Superior temporal gyrus (tissue), 1 donor: ENCODE results near the gene ABCC8.

Experiments
- DNase-seq: peaks from one replicate; pipeline ENCODE4 v3.0.0-alpha.2; 2016; ENCODE audit errors: extremely low spot score

The ABCC8 gene

DNA sequence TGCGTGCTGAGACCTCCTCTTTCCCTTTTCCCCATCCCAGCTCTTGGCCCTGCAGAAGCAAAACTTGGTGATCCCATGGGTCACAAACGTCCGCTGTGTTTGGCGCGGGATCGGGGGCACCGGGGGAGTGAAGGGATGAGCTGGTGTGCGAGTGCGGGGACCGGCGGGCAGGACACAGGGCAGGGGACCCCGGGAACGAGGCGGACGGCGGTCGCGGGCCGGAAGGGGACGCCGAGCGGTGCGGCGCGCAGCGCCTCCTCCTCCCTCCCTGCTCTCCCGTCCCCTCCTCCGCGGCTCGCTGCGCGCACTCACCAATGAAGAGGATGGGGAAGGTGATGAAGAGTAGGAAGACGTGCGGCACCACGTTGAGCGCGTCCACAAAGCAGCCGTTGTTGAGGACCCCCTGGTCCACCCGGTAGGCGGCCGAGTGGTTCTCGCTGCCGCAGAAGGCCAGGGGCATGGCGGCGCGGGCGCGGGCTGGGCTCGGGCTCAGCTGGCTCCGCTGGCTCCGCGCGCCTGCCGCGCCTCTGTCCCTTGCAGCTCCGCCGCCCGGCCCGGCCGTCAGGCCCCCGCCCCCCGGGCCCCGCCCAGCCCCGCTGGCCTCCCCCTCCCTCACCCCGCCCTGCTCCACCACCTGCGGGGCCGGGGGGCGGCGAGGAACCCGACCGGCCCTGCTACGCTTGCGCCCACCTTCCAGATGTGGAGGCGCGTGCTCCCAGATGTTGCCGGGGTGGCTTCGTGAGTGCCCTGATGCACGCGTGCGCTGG is at the start of gene ABCC8:
TSS of gene ABCC8 (minus strand) at position 529 of the 767 bp plus-strand sequence. CDS start at position 460, 69 bp downstream.
- no peak for DNase-seq

DNA sequence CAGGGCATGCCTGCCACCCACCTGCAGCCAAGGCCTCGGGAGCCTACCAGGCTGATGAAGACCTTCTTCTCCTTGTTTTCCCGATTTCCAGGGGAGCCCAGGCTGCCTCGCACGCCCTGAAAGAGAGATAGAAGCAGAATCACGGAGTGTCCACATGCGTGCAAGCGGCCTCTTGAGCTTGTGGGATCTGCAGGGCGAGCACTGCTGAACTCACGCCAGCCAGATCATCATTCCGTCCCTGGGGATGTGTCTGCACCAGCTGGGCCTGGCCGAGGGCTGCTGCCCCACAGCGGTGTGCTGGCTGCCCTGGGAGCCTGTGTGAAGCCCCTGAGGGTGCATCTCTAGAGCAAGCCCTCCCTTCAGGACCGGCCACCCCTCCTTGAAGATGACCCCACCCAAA is 49.7 kb upstream of the ABCC8 start:
- no peak for DNase-seq

DNA sequence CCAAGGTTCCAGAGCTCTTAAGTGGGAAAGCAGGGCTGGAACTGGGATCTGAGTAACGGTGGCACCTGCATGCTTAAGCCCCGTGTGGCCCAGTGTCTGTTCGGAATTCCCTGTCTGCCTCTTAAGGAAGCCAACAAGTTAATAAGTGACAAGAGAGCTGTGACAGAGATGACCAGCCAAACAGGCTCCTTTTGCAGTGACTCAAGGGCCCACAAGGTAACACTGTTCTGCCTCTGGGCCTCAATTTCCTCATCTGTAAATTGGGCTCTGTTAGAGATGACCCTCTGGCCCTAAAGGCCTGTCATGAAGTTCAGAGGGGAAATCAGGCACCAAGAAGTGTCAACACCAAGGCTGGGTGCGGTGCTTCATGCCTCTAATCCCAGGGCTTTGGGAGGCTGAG is 48.9 kb upstream of the ABCC8 start:
- DNase-seq = no peak

DNA sequence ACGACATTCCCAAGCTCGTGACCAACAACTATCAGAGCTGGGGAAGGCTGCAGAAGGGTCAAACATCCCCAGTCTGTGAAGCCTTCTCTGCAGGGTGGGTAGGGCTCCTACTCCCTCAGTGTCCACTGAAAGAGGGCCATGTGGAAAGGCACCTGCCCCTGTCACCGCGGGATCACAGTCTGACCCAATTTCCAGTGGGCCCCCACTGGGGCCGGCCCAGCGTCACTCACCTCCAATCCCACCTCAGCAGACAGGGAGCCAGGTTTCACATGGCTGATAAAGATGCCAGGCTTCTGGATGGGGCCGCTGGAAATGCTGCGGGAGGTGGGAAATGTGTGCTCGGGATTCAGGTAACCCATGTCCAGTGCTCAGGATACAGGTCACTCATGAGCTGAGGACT is 47.6 kb upstream of the ABCC8 start:
- no peak for DNase-seq

DNA sequence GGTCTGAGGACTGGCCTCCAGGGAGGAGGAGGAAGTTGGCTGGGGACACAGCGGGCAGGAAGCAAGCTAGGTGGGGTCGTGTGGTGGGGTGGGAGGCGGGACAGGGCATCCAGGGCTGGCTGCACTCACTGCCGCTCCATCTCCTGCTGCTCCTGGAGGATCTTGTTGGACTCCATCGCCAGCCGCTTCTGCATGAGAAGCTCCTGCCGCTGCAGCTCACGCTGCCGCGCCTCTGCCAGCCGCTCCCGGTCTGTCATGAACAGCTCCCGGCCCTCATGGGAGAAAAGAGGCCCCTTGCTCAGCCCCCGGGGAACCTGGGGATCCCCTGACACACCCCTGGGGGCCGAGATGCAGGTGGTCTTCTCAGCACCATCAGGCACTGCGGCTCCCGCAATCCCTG is 46.0 kb upstream of the ABCC8 start:
- DNase-seq = no peak

DNA sequence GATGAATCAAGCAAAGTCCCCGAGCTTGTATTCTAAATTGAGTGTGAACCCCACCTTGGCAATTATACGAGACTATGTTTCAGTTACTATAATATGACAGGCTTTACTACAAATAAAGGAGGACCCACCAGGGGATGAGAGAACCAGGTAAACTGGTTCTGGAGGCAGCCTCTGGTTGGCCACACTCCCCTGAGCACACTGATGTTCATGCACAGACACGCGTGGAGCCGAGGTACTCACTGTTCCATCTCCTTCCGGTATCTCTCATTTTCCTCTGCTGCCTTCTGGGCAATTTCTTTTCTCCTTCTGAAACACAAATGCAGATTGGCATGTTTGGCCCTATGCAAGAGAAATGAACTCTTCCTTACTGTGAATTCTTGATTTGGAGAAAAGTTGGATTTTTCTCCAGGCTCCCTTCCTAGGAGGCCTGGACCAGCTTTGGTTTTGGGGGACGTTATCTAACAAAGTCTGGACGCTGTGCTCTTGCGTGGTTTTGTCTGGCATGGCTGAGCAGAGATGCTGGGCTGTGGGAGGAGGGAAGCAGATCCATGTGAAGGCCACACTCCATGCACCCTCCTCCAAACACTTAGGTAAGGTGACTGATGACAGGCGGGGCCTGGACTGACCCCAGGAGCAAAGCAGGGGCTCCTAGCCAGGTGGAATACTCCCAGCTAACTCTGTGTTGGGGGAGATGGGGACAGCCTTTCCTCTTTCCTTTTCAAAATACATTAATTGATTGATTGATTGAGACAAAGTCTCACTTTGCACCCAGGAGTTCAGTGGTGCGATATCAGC is 44.7 kb upstream of the ABCC8 start:
- no peak for DNase-seq

DNA sequence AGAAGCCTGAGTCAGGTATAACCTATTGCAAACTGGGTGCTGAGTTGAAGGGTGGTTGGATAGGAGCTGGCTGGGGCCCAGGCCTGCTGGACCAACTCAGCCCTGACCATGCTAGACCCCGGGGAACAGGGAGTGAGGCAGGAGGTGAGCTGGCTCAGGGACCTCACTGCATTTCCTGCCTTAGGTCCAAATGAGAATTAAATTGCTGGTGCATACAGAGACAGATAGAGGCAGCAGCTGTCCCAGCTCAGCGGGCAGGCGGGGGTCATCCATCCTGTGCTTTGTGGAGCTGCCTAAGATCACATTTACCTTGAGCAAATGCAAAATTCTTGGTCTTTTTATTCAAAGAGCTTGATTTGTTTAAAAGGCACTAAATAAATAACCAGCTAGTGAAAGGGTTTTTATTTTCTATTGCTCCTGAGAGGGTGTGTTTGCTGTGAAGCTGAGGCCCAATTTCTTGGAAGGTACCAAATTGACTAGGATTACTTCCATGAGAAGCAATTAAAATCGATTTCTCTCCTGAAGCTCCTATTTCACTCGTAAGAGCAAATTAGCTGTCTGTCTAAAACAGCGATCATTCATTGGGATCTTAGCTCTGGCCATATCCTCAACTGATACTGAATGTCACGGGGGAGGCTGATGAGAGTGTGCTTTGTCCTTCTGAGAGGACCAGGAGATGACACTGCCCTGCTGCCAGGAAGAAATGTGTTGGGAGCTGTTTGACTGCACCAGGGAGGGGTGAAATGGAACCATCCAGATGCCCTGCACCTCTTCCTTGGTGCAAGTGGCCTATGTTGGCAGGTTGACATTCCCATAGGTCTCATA is 42.6 kb upstream of the ABCC8 start:
- DNase-seq = peak; percentile 75

DNA sequence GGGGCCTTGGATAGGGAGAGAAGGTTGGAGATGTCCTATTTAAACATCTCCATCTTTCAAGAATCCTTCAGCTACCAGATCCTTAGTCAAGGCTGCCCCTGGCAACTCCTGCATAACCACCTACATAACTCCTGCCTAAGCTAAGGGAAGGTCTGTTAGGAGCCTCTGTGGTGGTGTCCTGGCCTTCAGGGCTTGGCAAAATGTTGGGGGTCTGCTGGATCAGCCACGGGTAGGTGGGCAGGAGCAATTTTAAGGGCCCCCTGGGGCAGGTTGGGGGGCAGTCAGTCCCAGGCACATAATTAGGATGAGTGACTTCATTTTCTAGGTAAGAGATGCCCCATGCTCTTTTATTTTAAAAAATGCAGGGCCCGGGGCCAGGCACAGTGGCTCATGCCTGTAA is 41.7 kb upstream of the ABCC8 start:
- no peak for DNase-seq

DNA sequence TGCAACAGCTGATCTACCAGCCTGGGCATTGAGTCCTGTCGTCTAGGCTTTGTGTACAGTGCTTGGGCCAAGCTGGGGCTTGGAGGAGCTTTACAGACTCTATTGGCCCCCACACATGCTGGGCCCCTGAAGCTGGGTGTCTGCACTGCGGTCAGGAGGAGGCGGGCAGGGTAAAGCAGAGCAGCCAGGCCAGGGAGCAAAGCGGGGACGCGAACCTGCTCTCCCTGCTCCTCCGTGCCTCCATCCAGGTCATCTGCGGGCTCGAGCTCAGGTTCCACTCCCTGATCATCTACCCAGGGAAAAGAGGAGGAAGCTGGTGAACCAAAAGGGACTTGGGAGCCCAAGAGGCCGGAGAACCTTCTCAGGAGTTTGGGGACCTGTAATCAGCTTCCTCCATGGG is 40.5 kb upstream of the ABCC8 start:
- no peak for DNase-seq

DNA sequence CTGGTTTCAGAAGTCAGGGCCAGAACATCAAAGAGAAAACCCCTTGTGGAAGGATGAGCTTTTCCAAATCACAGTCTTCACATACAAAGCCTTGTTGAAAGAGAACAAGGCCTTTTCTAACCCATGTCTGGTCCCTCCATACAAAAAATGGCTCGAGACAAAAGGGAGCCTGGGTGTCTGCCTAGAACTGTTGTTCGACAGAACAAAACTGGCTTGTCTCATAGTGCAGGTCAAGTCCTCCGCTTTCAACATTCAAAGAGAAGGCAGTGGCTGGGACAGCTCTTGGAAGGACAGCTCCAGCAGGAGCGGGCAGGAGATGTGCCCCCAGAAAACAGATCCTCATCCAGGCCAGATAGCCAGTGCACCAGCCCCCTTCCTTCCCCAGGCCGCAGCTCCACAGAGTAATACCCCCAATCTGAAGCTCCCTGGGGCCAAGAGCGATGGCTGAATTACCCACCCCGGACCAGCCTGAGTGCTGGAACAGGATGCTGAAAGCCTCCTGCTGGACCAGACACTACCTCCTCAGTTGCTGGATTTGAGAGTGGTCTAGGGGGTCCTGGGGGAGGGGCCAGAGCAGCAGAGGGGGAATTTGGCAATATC is 40.0 kb upstream of the ABCC8 start:
- DNase-seq = peak; percentile 89

DNA sequence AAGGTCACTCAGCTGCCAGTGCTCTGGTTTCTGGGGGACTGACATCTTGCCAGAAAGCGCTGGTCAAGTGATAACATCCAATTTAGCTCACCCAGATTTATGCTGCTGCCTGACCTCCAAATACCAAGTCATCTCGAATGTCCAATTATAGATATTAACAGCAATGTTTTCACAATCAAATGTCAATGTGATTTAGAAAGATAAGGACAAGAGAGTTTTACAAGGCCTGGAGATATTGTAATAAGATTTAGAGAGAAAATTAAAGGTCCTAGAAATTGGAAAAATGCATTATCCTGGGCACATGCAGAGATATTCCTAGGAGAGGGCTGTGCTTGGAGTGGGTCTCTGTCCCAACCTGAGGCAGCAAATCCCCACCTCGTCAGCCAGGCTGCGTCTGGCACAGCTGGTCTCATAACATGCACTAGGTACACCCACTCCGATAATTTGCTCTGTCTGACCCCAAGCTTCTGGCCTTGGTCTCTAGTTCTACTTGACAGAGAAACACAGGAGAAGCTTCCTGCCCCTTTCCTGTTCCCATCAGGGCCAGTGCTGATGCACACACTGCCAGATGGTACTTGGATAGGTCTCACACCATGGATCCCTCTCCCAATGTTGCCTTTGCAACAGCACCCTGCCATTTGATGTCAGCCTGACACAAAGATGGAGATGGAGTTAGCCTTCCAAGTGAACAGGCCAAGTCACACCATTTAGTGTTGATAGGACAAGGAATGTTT is 39.0 kb upstream of the ABCC8 start:
- no peak for DNase-seq

DNA sequence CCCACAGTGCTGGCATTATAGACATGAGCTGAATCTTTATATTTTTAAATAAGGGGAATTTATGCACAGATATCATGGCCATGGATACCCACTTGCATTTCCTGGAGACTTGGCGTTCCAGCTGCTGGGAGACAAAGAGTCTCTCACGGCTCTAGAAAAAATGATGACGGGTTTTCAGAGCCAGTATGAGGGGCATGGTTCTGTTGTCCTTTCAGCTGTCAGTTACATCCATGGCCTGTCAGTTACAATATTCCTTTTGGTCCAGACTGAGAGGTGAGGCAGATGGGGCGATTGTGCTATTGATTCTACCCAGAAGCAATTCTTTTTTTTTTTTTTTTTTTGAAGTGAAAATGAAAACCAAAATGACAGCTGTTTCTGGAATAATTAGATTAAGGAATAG is 37.8 kb upstream of the ABCC8 start:
- no peak for DNase-seq

DNA sequence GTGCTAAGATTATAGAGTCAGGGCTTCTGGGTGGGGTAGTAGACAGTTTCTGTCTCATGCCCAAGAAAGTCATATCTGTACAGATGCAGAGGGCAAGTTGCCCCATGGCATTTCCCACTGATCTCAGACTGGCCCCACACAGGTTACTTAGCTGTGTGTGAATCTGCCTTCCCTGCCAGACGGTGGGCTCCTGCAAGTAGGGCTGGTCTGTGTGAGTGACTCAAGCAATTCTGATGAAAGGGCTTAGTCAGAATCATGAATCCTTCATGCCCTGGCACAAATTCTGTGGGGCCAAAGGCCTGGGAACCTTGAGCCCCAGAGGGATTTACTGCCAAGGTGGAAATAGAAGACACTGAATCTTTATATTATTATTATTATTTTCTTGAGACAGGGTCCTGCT is 37.2 kb upstream of the ABCC8 start:
- DNase-seq = no peak

DNA sequence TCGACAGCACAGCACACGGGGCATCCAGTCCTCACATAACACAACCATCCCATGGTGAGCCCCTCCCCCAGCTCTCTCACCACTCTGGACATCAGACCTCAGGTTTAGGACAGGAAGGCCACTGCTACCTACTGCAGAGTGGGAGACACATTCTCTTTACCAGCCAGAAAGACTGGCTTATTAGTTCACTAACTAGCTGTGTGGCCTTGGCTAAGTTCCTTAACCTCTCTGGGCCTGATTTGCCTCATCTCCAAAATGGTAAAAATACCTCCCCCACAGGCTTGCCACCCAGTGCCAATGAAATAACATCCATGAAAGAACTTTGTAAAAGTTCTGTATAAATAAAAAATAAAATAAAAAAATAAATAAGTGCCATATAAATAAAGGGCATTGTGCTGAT is 35.5 kb upstream of the ABCC8 start:
- DNase-seq = no peak

DNA sequence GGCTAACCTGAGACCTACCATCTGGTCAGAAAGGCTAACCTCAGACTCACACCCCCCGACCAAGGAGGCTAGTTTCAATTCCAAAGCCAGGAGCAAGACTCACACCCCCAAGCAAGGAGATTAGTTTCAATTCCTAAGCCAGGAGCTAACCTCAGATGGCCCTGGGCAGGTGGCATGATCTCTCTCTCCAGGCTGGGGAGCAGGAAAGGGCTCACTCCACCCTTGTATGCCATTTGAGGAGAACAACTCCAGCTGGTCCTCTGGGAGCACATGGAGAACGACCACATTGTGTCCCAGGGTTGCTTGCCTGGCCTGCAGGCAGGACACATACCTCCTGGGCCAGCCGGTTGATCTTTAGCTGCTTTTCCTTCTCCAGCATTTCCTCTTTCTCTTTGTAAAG is 34.9 kb upstream of the ABCC8 start:
- DNase-seq = no peak

DNA sequence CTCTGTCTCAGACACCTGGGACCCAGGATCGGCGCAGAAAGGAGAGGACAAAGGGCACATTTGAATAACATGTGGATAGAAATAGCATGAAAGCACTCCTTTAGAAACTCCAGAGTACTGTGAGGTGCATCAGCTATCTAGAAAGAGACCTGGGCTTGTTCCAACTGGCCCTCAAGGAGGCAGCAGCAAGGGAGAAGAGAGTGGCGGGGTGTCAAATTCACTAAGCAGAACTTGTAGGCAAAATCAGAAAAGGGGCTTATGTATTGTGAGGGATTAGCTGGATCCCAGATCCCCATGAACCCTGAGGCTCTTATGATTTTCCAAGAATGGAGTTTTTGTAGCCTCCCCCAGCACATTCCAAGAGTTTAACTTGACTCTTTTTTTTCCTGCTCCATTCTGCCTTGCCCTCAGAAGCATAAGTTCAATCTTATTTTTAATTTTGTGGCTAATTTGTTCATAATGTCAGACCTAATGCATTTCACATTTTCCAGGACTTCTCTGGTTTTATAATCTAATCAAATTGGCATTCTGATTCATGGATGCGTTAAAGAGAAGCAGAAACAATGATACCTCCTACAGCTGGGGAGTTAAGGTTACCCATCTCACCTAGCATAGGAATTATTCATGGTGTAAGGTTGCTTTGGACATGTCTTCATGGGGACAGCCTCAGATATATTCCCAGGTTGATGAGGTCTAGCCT is 34.0 kb upstream of the ABCC8 start:
- no peak for DNase-seq

DNA sequence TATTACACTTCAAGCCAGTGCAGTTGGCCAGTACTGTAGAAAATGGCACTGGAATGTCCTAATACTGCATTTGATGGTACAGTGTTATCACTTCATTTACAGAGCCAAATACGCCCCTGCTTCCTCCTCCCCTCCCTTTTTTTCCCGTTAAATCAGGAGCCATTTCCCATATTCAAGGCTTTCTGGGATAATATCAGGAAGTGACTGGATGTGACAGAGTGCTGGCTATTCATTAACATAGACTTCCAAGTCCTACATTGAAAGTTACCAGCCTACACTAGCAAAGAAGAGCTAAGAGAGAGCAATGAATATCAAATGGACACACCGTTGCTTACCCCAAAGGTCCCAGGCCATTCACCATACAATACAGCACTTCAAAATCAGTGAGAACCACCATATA is 32.1 kb upstream of the ABCC8 start:
- DNase-seq = no peak

DNA sequence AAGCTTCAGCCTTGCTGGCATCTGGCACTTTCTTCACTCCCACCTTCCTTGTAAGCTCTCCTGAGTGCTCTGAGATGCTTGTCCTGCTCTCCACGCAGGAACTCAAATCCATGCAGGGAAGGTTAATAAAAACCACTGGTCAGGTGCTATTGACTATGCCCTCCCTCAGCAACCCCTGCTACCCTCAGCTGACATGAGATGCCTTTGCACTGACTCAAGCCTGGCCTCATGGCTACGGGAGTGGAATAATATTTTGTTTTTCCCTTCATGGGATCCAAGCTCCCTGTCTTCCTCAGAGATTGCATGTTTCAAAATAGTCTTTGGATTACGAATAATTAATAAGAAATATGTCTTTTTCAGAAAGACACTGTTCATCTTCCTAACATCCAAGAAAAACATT is 31.7 kb upstream of the ABCC8 start:
- no peak for DNase-seq

DNA sequence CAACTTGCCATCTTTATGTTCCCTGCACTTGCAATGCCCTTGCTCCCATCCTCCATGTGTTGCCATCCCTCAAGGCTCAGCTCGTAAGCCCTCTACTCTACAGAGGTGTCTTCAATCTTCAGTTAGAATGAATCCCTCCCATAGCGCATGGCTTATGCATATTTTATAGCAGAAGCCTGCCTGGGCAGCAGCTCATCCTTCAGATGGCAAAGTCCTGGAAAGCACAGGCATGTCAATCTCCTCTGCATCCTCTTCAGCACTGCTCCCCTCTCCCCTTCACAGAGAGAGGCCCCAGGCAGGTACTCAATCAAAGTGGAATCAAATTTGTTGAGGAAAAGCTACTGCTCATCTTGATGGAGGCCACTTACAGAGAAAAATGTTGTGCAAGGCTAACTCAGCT is 31.1 kb upstream of the ABCC8 start:
- no peak for DNase-seq

DNA sequence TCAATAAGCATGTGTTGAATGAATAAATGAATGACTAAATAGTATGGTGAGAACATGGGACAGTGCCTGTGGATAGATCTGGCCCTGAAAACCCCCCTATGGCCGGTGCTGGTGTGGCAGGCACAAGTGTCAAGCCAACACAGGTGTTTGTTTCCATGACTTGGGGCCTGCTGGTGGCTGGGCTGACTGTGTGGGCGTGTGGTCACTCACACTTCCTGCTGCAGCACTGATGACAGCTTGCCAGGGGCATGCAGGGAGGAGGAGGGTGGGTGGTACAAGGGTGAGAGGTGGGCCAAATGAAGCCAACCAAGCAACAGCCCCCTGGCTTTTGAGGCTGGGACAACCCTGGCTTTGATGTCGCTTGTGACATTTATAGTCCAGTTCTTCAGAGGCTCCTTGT is 30.3 kb upstream of the ABCC8 start:
- no peak for DNase-seq

DNA sequence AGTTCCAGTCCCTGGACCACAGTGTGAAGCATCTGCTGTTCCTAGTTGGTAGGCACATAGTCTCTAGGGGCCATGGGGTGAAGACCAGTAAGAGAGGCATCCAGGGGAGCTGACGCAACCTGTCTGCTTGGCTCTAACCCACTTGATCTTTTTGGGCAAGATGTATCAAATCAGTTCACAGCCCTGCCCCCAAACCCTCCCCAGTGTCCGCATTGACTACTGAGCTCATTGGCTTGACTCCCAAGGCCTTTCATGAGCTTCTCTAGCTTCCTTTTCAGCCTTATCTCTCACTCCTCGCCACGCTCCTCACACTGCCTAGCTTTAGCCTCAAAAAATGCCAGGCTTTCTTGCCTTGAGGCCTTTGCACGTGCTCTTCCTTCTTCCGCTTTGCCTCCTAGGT is 29.7 kb upstream of the ABCC8 start:
- no peak for DNase-seq
